GM18508 (cell line): Measurements from ENCODE around the gene HTR6.

Experiments used
- ATAC-seq: cut with Tn5 transposase; IDR thresholded peaks from one replicate; pipeline ENCODE4 v1.9.1; 2021; ENCODE audit warnings: moderate number of reproducible peaks; ENCODE audit not compliant: insufficient read depth, unreplicated experiment

The HTR6 gene

GRCh38 chr1:19710825-19711611 lies 46.3 kb downstream of the HTR6 start:
- no peak for ATAC-seq

GRCh38 chr1:19712928-19713327 lies 48.3 kb downstream of the HTR6 start:
- ATAC-seq, result no peak

- ATAC-seq, result no peak
Measured at GRCh38 chr1:19715334-19716203, 50.9 kb downstream of the HTR6 start.

- ATAC-seq, result no peak
Measured at GRCh38 chr1:19717467-19717866, 52.8 kb downstream of the HTR6 start.

GRCh38 chr1:19720174-19720573 lies 55.5 kb downstream of the HTR6 start:
- ATAC-seq, result no peak

- ATAC-seq, result no peak
Measured at GRCh38 chr1:19720973-19721372, 56.3 kb downstream of the HTR6 start.

GRCh38 chr1:19723874-19724273 lies 59.2 kb downstream of the HTR6 start:
- no peak for ATAC-seq

- ATAC-seq, result no peak
Measured at GRCh38 chr1:19725606-19726005, 60.9 kb downstream of the HTR6 start.

GRCh38 chr1:19728413-19729145 lies 63.9 kb downstream of the HTR6 start:
- no peak for ATAC-seq

GRCh38 chr1:19730232-19730631 lies 65.6 kb downstream of the HTR6 start:
- no peak for ATAC-seq
